NCI-H524 (cell line): ENCODE data around the gene MMP12.
"Not testable (repeated sequence)": the region's sequence is repeated elsewhere in the genome, so short reads cannot be mapped to it uniquely, and the experiment has no call there.

Experiments
- DNase-seq, 2 experiments: peaks; one replicate each; lab custom pipeline; 2025; lab: John Stamatoyannopoulos, UW

The MMP12 gene

DNA sequence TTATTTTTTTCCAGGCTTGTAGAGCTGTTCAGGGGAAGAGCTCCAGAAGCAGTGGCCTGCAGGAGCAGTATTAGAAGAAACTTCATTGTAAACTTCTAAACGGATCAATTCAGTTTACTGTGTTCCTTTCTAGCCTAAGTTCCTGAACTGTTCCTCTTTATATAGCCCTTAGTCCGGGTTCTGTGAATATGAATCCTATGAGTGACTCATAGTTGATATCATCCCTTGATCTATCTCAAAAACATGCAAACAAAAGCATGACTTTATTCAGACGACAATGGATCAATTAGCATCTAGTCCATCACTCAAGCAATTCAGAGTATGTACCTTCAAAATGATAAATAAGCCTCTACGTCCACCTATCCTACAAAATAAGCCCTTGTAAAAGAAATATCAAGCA lies at the start of gene MMP12:
MMP12 (minus strand) TSS at position 131 of the 400 bp plus-strand sequence; CDS start at position 86, 45 bp downstream.
- DNase-seq: no peak

GRCh38 chr11:102921587-102922220 lies 46.9 kb upstream of the MMP12 start:
- no peak for DNase-seq

- no peak for DNase-seq
Measured at GRCh38 chr11:102920118-102920684, 45.4 kb upstream of the MMP12 start.

DNA sequence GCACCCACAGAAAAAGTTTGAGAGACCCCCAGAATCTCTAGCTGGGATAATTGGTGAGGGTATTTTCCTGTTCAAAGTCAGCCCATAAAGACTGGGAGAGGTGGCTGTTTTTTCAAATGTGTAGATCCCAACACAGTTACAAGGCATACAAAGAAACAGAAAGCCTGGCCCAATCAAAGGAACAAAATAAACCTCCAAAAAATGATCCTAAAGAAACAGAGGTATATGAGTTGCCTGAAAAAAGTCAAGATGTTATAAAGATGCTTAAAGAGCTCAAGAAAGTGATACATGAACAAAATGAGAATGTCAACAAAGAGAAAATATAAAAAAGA lies 40.2 kb upstream of the MMP12 start:
- DNase-seq: no peak

DNA sequence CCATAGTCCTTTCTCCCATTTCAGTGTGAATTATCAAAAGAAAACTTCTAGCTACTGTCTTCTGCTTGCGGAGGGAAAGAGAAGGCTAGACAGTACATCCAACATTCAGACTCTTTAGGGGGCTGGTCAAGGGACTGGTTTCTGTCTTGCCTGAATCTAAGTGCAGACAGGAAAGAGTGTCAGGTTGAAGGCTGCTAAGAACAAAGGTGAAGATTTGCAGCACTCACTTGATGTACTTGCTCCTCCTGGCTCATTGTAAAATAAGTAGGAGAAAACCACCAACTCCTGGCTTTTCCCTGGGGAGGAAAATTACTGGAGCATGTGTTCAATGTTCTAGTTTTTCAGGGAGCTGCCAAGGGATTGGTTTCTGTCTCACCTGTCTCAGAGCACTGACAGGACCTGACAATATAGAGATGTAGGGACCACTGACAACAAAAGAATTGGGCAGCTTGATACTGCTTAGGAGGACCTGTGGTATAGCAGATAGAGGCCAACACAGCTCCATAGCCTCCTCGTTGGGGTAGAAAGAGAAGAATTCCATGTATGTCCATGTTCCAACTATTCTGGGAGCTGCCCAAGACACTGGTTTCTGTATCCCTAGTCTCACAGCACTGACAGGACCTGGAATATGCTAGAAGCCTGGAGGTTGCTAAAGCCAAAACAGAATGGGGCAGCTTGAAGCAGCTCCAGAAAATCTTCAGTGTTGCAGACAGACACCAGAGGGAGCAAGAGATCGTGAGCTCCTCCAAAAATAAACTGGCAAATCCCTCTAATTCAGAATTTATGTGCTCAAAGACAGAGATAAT lies 39.7 kb upstream of the MMP12 start:
- peak; percentile 9 to 22 for DNase-seq

GRCh38 chr11:102912482-102912830 lies 37.7 kb upstream of the MMP12 start:
- no peak for DNase-seq

GRCh38 chr11:102911758-102912481 lies 37.1 kb upstream of the MMP12 start:
- DNase-seq: no peak

- not testable (repeated sequence) for DNase-seq
Measured at GRCh38 chr11:102905848-102906247, 31.1 kb upstream of the MMP12 start.

DNA sequence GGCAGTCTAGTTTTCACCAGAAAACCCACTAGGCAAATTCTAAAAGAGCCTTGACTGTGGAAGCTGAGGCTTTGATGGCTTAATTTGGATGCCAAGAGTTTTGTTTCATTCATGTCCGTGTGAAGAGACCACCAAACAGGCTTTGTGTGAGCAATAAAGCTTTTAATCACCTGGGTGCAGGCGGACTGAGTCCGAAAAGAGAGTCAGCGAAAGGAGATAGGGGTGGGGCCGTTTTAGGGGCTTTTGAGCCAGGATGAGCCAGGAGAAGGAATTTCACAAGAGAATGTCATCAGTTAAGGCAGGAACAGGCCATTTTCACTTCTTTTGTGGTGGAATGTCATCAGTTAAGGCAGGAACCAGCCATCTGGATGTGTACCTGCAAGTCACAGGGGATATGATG lies 29.1 kb upstream of the MMP12 start:
- DNase-seq: not testable (repeated sequence)

- DNase-seq: no peak
Measured at GRCh38 chr11:102900346-102900745, 25.6 kb upstream of the MMP12 start.

- DNase-seq: no peak
Measured at GRCh38 chr11:102891736-102892135, 17.0 kb upstream of the MMP12 start.

DNA sequence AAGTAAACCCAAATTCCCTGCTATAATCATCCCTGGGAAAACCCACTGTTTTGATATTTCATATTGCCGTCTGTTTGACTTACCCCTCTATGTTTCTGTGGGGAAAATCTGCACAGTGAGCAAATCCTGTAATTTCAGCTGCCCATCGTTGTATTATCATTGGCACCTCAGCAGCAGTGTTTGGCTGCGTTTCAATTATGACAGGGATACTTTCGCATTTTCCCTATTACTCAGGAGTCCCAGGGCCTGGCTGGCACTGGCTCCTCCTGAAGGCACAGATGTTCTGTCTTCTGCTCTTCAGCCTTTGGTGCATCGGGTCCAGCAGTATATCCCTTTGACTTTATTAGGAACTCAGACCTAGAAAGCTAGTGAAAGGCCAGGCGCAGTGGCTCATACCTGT lies 12.2 kb upstream of the MMP12 start:
- DNase-seq: no peak

- DNase-seq: no peak
Measured at GRCh38 chr11:102883141-102883540, 8.4 kb upstream of the MMP12 start.

DNA sequence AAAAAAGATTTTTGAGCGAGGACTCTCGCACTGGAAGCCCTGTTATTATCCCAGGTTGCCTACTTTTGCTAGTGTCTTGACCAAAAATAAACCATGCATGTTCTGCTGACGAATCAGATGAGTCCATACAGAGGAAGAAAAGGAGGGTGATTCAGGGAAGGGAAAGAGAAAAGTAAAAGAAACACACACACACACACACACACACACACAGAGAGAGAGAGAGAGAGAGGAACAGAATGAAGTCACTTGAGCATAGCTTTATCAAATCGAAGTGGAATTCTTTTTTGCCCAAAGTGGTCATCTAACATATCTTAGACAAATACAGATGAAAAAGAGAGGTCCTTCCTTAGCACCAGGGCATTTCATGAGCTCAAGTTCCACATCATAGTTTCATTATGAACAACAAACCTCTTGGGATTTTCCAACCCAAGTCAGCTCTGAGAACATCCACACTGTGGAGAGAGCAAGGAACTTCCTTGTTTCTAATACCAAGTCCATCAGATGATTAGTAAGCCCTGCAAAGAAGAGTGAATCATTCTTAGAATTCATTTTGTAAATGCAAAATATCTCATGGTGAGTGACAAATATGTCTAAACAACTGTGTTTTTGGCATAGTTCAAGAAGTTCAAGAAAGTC lies 7.7 kb upstream of the MMP12 start:
- no peak for DNase-seq

GRCh38 chr11:102879801-102880200 lies 5.0 kb upstream of the MMP12 start:
- no peak for DNase-seq

- DNase-seq: no peak
Measured at GRCh38 chr11:102878595-102878994, 3.8 kb upstream of the MMP12 start.

GRCh38 chr11:102869354-102869964 lies 5.3 kb downstream of the MMP12 start:
- not testable (repeated sequence) for DNase-seq

DNA sequence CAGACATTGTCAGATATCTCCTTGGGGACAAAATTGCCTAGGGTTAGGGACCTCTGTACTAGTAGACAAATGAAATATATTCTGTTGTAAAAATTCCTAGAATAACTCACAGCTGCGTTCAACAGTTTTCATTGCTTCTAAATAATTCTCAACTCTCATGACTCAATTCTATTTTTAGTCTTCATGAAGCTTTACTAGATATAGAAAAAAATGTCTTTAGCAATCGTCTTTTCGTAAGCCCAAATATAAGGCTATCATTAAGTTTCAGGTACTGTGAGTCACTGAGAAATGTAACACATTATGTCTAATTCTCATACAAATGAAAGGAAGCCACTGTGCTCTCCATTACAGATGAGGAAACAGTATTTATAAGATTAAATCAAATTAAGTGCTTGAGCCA lies 6.4 kb downstream of the MMP12 start:
- DNase-seq: no peak

DNA sequence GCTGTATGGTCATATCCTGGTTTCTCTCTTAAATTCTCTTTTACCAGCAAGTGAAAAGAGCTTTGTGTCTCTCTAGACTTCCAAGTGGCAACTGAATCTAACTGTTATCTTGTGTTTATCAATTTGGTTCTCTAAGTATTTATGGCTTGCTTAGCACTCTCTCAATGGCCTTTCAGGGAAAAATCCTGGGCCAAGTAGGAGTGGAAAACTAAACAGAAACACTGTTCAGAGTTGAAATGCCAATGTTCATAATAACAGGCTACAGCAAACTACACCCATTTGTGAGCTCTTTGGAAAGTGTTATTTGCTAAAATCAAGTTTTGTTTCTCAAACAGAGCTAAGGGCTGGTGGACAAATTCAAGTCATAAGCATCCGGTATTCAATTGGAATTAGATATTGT lies 10.1 kb downstream of the MMP12 start:
- DNase-seq: no peak

- DNase-seq: no peak
Measured at GRCh38 chr11:102853956-102854355, 20.8 kb downstream of the MMP12 start.

DNA sequence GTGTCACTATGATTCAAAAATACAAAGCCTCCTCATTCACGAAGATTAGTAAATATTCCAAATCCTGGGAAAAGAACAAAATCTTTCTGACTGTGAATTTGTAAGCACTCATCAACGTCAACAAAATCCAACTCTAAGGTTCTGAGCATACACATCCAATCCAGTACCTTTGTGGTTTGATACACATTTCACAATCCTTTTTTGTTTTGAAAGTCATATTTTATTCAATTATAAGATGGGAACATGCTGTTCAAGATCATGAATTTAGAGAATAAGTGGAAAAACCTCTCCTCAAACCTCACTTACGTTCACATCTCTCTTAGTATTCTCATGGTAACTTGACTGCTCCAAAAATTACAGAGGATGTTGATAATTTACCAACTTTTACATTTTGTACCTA lies 21.7 kb downstream of the MMP12 start:
- DNase-seq: no peak
